ENCODE measurements around the gene SLC7A14. TPM values are rescaled to one million over a fixed set of nuclear protein-coding genes. Genes with fewer than 3 reads are reported as not detected.

SLC7A14 gene
- total and polyA plus RNA-seq, 8 donors: 0.09 to 1.9 (median 0.20) TPM

- DNase-seq (no peak), FAIRE-seq (no peak)
- H3K27ac ChIP-seq: no peak overlapping the region
These were observed 12.2 kb upstream of the SLC7A14 start for GRCh38 chr3:170598091-170598502.

GRCh38 chr3:170594528-170594927, 8.7 kb upstream of the SLC7A14 start:
- DNase-seq (no peak), FAIRE-seq (no peak), ATAC-seq (no peak)
- Histone ChIP-seq H3K9me3 (no peaks in the 10 kb centered on the region), H3K36me3 (no peaks in the 10 kb centered on the region), H3K4me3 (no peak overlapping the region), H3K27ac (no peak overlapping the region), H3K27me3 (no peaks in the 10 kb centered on the region), H3K4me1 (no peaks in the 10 kb centered on the region)
- intact Hi-C loops (cut with DNase I): no loop called here
- TF ChIP-seq CTCF (IDR thresholded peaks at IDR 0.05): no peak

More at GRCh38 chr3:170598091-170598502, 12.2 kb upstream of the SLC7A14 start:
- no peak for TF ChIP-seq CTCF (IDR thresholded peaks at IDR 0.05)
- Histone ChIP-seq H3K9me3 (no peaks in the 10 kb centered on the region), H3K36me3 (no peaks in the 10 kb centered on the region), H3K4me3 (no peak overlapping the region), H3K4me1 (no peaks in the 10 kb centered on the region), H3K27me3 (no peaks in the 10 kb centered on the region)
- intact Hi-C loops (cut with DNase I): no loop called here
- ATAC-seq: peak in 2 of 4 donors; percentile 41 to 56

GRCh38 chr3:170593634-170594033, 7.8 kb upstream of the SLC7A14 start:
- Histone ChIP-seq H3K27me3 (peaks cover 0 to 3% (median 0%) of the 10 kb centered on the region in 4 donors), H3K9me3 (no peaks in the 10 kb centered on the region), H3K4me3 (no peak overlapping the region), H3K4me1 (no peaks in the 10 kb centered on the region), H3K27ac (no peak overlapping the region), H3K36me3 (no peaks in the 10 kb centered on the region)
- DNase-seq (no peak), ATAC-seq (no peak), FAIRE-seq (no peak)
- no peak for TF ChIP-seq CTCF (IDR thresholded peaks at IDR 0.05)
- intact Hi-C loops (cut with DNase I): no loop called here
- WGBS, 2 donors: 63 to 66% methylated on average over 1 of the region's 1 CpG

- Histone ChIP-seq H3K4me1 (no peaks in the 10 kb centered on the region), H3K9me3 (no peaks in the 10 kb centered on the region), H3K27me3 (peaks cover 0 to 29% (median 9%) of the 10 kb centered on the region in 4 donors), H3K27ac (no peak overlapping the region), H3K36me3 (no peaks in the 10 kb centered on the region), H3K4me3 (no peak overlapping the region)
- no peak for ATAC-seq
- TF ChIP-seq CTCF (IDR thresholded peaks at IDR 0.05): no peak
- no peak for DNase-seq
- intact Hi-C loops (cut with DNase I): no loop called here
- WGBS, 2 donors: 45 to 60% methylated on average over 2 of the region's 2 CpGs
- no peak for FAIRE-seq
These were observed 3.2 kb upstream of the SLC7A14 start for GRCh38 chr3:170589113-170589512.

GRCh38 chr3:170585008-170585936, 603 bp downstream of the SLC7A14 start:
- WGBS, 2 donors: 3 to 4% methylated on average over 65 to 81 of the region's 81 CpGs
- Histone ChIP-seq H3K27ac (no peak overlapping the region), H3K9me3 (no peaks in the 10 kb centered on the region), H3K36me3 (no peaks in the 10 kb centered on the region), H3K4me3 (peak overlapping the region in 1 of 4 donors; percentile 22), H3K27me3 (peaks cover 0 to 38% (median 9%) of the 10 kb centered on the region in 4 donors), H3K4me1 (no peaks in the 10 kb centered on the region)
- DNase-seq (peak in 4 of 6 donors; percentile 6 to 70 (median 38)), FAIRE-seq (no peak), ATAC-seq (peak; percentile 38 to 77 (median 58))
- TF ChIP-seq CTCF (IDR thresholded peaks at IDR 0.05): no peak
- intact Hi-C loops (cut with DNase I): no loop called here

All from pancreas (tissue), 10 donors.